Measurements from ENCODE around the gene SGCG.
"Not testable (repeated sequence)": the region's sequence is repeated elsewhere in the genome, so short reads cannot be mapped to it uniquely, and the experiment has no call there.

SGCG gene

DNA sequence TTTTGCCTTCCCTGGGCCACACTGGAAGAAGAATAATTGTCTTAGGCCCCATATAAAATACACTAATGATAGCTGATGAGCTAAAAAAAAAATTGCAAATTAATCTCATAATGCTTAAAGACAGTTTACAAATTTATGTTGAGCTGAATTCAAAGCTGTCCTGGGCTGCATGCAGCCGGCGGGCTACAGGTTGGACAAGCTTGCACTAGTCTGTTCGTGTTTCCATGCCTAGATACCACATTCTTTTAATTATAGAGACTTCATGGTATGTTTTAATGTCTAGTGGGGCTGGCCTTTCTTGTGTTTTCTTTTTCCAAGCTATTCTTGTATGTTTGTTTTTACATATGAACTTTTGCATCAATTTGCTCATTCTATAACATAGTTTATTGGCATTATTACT is 90.6 kb downstream of the SGCG start:
- no peak for DNase-seq (ENCODE audit: insufficient read length, low spot score)
- no peak for FAIRE-seq
- no peak for TF ChIP-seq PAX5 (IDR thresholded peaks at IDR 0.05; ENCODE audit: insufficient read depth, low read length, severe bottlenecking)
- no peak for TF ChIP-seq SPI1 (IDR thresholded peaks at IDR 0.05; ENCODE audit: low read depth, low read length)
- no peak for TF ChIP-seq POU2F2 (IDR thresholded peaks at IDR 0.05; ENCODE audit: low read depth, low read length)
- no peak for TF ChIP-seq POLR2AphosphoS5 (IDR thresholded peaks at IDR 0.05; ENCODE audit: low read depth, low read length)
- TF ChIP-seq TAF1 (IDR thresholded peaks at IDR 0.05; ENCODE audit: low read depth, low read length), result no peak
- TF ChIP-seq POLR2A (IDR thresholded peaks at IDR 0.05; ENCODE audit: low read depth, low read length), result no peak

DNA sequence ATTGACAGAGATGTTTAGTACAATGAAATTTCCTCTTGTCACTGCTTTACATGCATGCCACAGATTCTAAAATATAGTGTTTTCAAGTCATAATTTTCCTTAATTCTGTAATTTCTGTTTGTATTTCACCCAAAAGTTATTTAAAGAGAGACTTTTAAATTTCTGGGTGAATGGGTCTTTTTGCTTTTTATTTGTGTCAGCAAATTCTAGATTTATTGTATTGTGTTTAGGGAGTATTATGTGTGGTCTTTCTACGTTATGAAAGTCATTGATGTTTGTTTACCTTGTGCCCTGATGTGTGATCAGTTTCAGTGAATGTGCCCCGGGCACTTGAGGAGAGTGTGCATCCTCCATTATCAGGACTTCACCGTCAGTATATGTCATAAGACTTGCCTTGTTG is 92.7 kb downstream of the SGCG start:
- TF ChIP-seq POLR2AphosphoS5 (IDR thresholded peaks at IDR 0.05; ENCODE audit: low read depth, low read length) (no peak), PAX5 (IDR thresholded peaks at IDR 0.05; ENCODE audit: insufficient read depth, low read length, severe bottlenecking) (no peak), POLR2A (IDR thresholded peaks at IDR 0.05; ENCODE audit: low read depth, low read length) (no peak), SPI1 (IDR thresholded peaks at IDR 0.05; ENCODE audit: low read depth, low read length) (no peak), POU2F2 (IDR thresholded peaks at IDR 0.05; ENCODE audit: low read depth, low read length) (no peak), TAF1 (IDR thresholded peaks at IDR 0.05; ENCODE audit: low read depth, low read length) (no peak)
- DNase-seq (ENCODE audit: insufficient read length, low spot score) (no peak), FAIRE-seq (no peak)

DNA sequence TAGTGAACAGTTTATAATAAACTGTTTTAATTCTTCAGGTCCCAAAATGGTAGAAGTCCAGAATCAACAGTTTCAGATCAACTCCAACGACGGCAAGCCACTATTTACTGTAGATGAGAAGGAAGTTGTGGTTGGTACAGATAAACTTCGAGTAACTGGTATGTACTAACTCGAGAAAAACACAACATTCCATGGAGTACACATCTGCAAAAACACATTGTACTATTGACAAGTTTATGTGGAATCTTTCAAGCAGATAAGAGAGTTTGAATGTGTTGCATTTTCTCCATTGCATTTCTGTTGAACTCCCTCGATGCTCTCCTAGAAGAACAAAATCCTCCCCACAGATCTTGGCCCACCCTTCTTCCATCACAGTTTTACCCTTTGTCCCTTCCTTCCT is 98.5 kb downstream of the SGCG start:
- FAIRE-seq (no peak), DNase-seq (ENCODE audit: insufficient read length, low spot score) (no peak)
- TF ChIP-seq POLR2AphosphoS5 (IDR thresholded peaks at IDR 0.05; ENCODE audit: low read depth, low read length), result no peak
- TF ChIP-seq PAX5 (IDR thresholded peaks at IDR 0.05; ENCODE audit: insufficient read depth, low read length, severe bottlenecking), result no peak
- no peak for TF ChIP-seq TAF1 (IDR thresholded peaks at IDR 0.05; ENCODE audit: low read depth, low read length)
- TF ChIP-seq POU2F2 (IDR thresholded peaks at IDR 0.05; ENCODE audit: low read depth, low read length), result no peak
- TF ChIP-seq SPI1 (IDR thresholded peaks at IDR 0.05; ENCODE audit: low read depth, low read length), result no peak
- no peak for TF ChIP-seq POLR2A (IDR thresholded peaks at IDR 0.05; ENCODE audit: low read depth, low read length)

DNA sequence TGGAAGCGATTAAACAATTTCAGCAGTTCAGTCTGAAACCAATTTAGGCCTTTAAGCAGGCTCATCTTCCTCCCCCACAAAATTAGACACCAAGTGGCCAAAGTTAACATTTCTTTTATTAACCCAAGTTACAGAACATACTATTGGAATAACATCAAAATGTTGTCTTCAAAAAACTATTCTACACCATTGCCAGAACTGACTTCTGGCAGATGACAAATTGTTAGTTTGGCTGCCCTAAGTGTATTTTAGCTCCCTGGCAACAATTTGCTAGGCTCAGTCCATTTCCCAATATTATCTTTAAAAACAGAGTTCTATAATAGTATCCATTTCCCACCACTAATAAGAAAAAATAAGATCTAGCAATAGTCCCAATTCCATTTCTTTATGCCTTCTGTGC is 107.8 kb downstream of the SGCG start:
- TF ChIP-seq PAX5 (IDR thresholded peaks at IDR 0.05; ENCODE audit: insufficient read depth, low read length, severe bottlenecking), result no peak
- TF ChIP-seq POLR2AphosphoS5 (IDR thresholded peaks at IDR 0.05; ENCODE audit: low read depth, low read length), result no peak
- TF ChIP-seq POU2F2 (IDR thresholded peaks at IDR 0.05; ENCODE audit: low read depth, low read length), result no peak
- no peak for TF ChIP-seq POLR2A (IDR thresholded peaks at IDR 0.05; ENCODE audit: low read depth, low read length)
- TF ChIP-seq TAF1 (IDR thresholded peaks at IDR 0.05; ENCODE audit: low read depth, low read length), result no peak
- no peak for TF ChIP-seq SPI1 (IDR thresholded peaks at IDR 0.05; ENCODE audit: low read depth, low read length)
- FAIRE-seq (no peak), DNase-seq (ENCODE audit: insufficient read length, low spot score) (no peak)

DNA sequence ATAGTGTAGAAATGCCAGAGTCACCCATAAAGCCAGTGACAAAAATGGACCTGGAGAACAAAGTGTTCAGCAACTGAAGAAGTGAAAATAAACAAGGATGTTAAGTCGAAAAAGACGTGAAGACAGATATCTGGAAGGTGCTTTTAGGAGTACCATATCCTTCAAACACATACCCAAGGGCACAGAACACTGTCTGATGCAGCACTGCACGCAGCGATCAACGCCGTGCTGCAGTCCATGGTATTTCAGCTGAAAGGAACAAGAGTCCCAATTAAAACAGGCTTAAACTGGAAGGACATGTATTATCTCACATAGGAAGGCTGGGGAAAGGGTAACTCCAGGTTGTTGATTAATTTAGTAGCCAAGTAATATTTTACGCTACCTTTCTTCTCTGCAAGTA is 108.2 kb downstream of the SGCG start:
- FAIRE-seq (no peak), DNase-seq (ENCODE audit: insufficient read length, low spot score) (no peak)
- TF ChIP-seq POU2F2 (IDR thresholded peaks at IDR 0.05; ENCODE audit: low read depth, low read length) (no peak), SPI1 (IDR thresholded peaks at IDR 0.05; ENCODE audit: low read depth, low read length) (no peak), POLR2AphosphoS5 (IDR thresholded peaks at IDR 0.05; ENCODE audit: low read depth, low read length) (no peak), POLR2A (IDR thresholded peaks at IDR 0.05; ENCODE audit: low read depth, low read length) (no peak), TAF1 (IDR thresholded peaks at IDR 0.05; ENCODE audit: low read depth, low read length) (no peak), PAX5 (IDR thresholded peaks at IDR 0.05; ENCODE audit: insufficient read depth, low read length, severe bottlenecking) (no peak)

DNA sequence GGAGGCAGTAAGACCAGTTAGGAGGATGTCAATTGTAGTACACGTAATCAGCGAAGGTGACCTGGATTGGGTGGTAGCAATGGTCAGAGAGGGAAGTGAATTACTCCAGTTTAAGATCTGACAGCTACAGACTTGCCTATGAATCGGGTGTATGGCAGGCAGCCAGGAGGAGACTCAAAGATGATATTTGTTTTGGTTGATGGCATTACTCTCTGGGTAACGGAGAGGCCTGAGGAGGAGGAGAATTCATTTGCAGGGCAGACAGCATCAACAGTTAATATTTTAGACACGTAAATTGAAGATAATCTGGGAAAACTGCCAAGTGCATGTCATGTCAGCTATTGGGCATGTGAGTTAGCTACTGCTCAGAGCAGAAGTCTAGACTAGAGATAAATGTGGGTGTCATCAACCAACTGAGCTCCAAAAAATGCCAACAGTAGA is 109.2 kb downstream of the SGCG start:
- FAIRE-seq (no peak), DNase-seq (ENCODE audit: insufficient read length, low spot score) (no peak)
- TF ChIP-seq POU2F2 (IDR thresholded peaks at IDR 0.05; ENCODE audit: low read depth, low read length), result no peak
- TF ChIP-seq PAX5 (IDR thresholded peaks at IDR 0.05; ENCODE audit: insufficient read depth, low read length, severe bottlenecking), result no peak
- TF ChIP-seq SPI1 (IDR thresholded peaks at IDR 0.05; ENCODE audit: low read depth, low read length), result no peak
- no peak for TF ChIP-seq POLR2AphosphoS5 (IDR thresholded peaks at IDR 0.05; ENCODE audit: low read depth, low read length)
- no peak for TF ChIP-seq POLR2A (IDR thresholded peaks at IDR 0.05; ENCODE audit: low read depth, low read length)
- no peak for TF ChIP-seq TAF1 (IDR thresholded peaks at IDR 0.05; ENCODE audit: low read depth, low read length)

DNA sequence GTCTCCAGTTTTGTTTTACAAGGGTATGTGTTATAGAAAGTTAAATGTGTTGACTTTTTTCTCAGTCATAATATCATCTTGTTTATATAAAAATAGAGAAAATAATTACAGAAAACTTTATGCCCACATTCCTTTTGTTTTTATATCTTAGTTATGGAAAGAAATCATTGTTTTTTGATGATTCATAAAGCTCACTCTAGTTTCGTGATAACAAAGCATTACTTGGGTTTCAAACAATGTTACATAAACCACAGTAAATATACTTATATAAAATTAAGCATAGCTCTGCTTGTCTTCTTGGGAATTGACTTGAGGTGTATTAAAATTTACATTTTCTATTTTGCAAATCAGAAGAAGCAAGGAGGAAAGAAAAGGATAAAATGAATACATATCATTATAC is 111.8 kb downstream of the SGCG start:
- no peak for DNase-seq (ENCODE audit: insufficient read length, low spot score)
- no peak for FAIRE-seq
- TF ChIP-seq POLR2AphosphoS5 (IDR thresholded peaks at IDR 0.05; ENCODE audit: low read depth, low read length) (no peak), SPI1 (IDR thresholded peaks at IDR 0.05; ENCODE audit: low read depth, low read length) (no peak), PAX5 (IDR thresholded peaks at IDR 0.05; ENCODE audit: insufficient read depth, low read length, severe bottlenecking) (no peak), POLR2A (IDR thresholded peaks at IDR 0.05; ENCODE audit: low read depth, low read length) (no peak), TAF1 (IDR thresholded peaks at IDR 0.05; ENCODE audit: low read depth, low read length) (no peak), POU2F2 (IDR thresholded peaks at IDR 0.05; ENCODE audit: low read depth, low read length) (no peak)

DNA sequence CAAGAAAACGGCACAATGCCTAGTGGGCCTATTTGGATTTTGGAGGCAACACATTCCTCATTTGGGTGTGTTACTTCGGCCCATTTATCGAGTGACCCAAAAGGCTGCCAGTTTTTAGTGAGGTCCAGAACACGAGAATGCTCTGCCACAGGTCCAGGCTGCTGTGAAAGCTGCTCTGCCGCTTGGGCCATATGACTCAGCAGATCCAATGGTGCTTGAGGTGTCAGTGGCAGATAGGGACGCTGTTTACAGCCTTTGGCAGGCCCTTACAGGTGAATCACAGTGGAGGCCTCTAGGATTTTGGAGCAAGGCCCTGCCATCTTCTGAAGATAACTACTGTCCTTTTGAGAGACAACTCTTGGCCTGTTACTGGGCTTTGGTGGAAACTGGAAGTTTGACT is 134.1 kb downstream of the SGCG start:
- not testable (repeated sequence) for FAIRE-seq; DNase-seq (ENCODE audit: insufficient read length, low spot score)

DNA sequence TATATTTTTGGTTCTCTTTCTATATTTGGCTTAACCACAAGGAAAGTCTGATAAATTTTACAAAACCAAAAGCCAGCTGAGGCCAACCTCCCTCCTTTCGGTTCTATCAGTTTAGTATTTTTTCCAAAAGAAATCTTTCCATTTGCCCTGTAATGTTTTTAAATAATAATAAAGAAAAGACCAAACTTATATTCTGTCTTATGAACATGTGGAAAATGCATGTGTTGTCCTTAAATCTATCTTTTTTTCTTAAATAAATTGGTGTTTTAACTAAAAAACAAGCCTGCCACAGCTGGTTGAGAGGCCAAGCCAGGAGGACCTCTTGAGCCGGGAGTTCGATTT is 139.1 kb downstream of the SGCG start:
- TF ChIP-seq TAF1 (IDR thresholded peaks at IDR 0.05; ENCODE audit: low read depth, low read length) (no peak), PAX5 (IDR thresholded peaks at IDR 0.05; ENCODE audit: insufficient read depth, low read length, severe bottlenecking) (no peak), POU2F2 (IDR thresholded peaks at IDR 0.05; ENCODE audit: low read depth, low read length) (no peak), SPI1 (IDR thresholded peaks at IDR 0.05; ENCODE audit: low read depth, low read length) (no peak)
- no peak for FAIRE-seq
- DNase-seq (ENCODE audit: insufficient read length, low spot score), result no peak

DNA sequence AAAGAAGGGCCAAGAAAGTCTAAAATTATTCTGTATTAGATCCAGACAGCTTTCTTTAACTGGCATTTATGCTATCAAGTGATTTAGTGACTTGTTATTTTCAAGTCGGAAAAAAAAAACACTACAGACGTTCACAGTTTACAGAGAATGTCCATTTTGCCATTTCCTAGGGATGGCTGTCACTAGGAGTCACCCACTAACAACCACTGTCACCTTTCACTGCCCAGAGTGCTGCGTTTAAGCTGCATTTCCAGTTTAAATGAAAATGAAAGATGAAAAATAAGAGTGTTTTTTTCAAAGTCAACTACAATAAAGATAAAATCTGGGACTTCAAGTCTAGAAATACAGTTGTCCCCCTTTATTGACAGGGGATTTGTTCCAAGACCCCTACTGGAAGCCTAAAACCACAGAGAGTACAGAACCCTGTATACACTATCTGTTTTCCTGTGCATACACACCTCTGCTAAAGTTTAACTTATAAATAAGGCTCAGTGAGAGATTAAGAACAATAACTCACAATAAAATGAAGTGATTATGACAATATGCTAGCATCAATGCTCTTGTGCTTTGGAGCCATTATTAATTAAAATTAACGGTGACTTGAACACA is 140.3 kb downstream of the SGCG start:
- no peak for DNase-seq (ENCODE audit: insufficient read length, low spot score)
- FAIRE-seq, result no peak
- TF ChIP-seq POLR2A (IDR thresholded peaks at IDR 0.05; ENCODE audit: low read depth, low read length) (no peak), SPI1 (IDR thresholded peaks at IDR 0.05; ENCODE audit: low read depth, low read length) (no peak), POLR2AphosphoS5 (IDR thresholded peaks at IDR 0.05; ENCODE audit: low read depth, low read length) (no peak), TAF1 (IDR thresholded peaks at IDR 0.05; ENCODE audit: low read depth, low read length) (no peak), PAX5 (IDR thresholded peaks at IDR 0.05; ENCODE audit: insufficient read depth, low read length, severe bottlenecking) (no peak), POU2F2 (IDR thresholded peaks at IDR 0.05; ENCODE audit: low read depth, low read length) (no peak)
